ENCODE results near the gene OR56B4. TPM values are rescaled to one million over a fixed set of nuclear protein-coding genes. Genes with fewer than 3 reads are reported as not detected.

The OR56B4 gene
- total RNA-seq, 3 donors from 2014 or later (not counting 1 experiment from before 2014, with no cell fraction given) = not detected

- no peaks in the 10 kb centered on the region for H3K4me1 ChIP-seq (ENCODE audit: control insufficient read depth, insufficient read depth, low read length)
- peaks cover 0 to 10% of the 10 kb centered on the region in 2 donors for H3K27me3 Mint-ChIP-seq (ENCODE audit: low read depth in 2 of 2)
- no peak overlapping the region for H3K27ac Mint-ChIP-seq
- no peaks in the 10 kb centered on the region for H3K4me1 Mint-ChIP-seq
- DNase-seq (no peak), ATAC-seq (no peak)
- H3K36me3 ChIP-seq (ENCODE audit: control insufficient read depth, insufficient read depth, low read length) = no peaks in the 10 kb centered on the region
- intact Hi-C loops (cut with micrococcal nuclease) = no loop called here
- H3K9me3 ChIP-seq (ENCODE audit: control insufficient read depth, insufficient read depth, low read length) = no peaks in the 10 kb centered on the region
- H3K27ac ChIP-seq (ENCODE audit: low read length) = no peak overlapping the region
- H3K4me3 Mint-ChIP-seq = no peak overlapping the region
- WGBS (ENCODE audit: insufficient coverage) = 87% methylated on average over 7 of the region's 7 CpGs
- TF ChIP-seq CTCF (IDR thresholded peaks at IDR 0.05) = no peak
- H3K27me3 ChIP-seq (ENCODE audit: control insufficient read depth, insufficient read depth, low read length) = peaks cover 2% of the 10 kb centered on the region
- H3K4me3 ChIP-seq (ENCODE audit: low read length) = no peak overlapping the region
- H3K36me3 Mint-ChIP-seq = no peaks in the 10 kb centered on the region
- H3K9me3 Mint-ChIP-seq = no peaks in the 10 kb centered on the region
Measured at GRCh38 chr11:6156628-6157359, 49.3 kb downstream of the OR56B4 start.

Other genes starting within 250 kb of the OR56B4 start
- gene OR52E8, start 250.0 kb upstream of the OR56B4 start, total RNA-seq = not detected
- gene OR52E4, start 227.1 kb upstream of the OR56B4 start, total RNA-seq = not detected
- not detected for gene OR52E5, start 214.5 kb upstream of the OR56B4 start, total RNA-seq
- not detected for gene OR56A3, start 165.4 kb upstream of the OR56B4 start, total RNA-seq
- gene OR56A5, start 139.2 kb upstream of the OR56B4 start, total RNA-seq = under 1 TPM in 1 of 3 donors, not detected in 2; 0.41 TPM
- gene OR52L1, start 120.7 kb upstream of the OR56B4 start, total RNA-seq = under 1 TPM in 1 of 3 donors, not detected in 2; 0.35 TPM
- under 1 TPM; 0.09 to 0.13 (median 0.09) TPM for gene OR56A4, start 100.7 kb upstream of the OR56B4 start, total RNA-seq
- gene OR56A1, start 76.9 kb upstream of the OR56B4 start, total RNA-seq = under 1 TPM in 2 of 3 donors, not detected in 1; 0.05 to 0.16 TPM
- under 1 TPM in 1 of 3 donors, not detected in 2; 0.35 TPM for gene OR52B2, start 62.6 kb downstream of the OR56B4 start, total RNA-seq
- gene OR52W1, start 91.5 kb downstream of the OR56B4 start, total RNA-seq = not detected
- gene C11orf42, start 97.9 kb downstream of the OR56B4 start, total RNA-seq = not detected
- gene FHIP1B, start 127.0 kb downstream of the OR56B4 start, total RNA-seq = 10 to 100 TPM; 50.6 to 76.9 (median 58.4) TPM
- under 1 TPM; 0.35 to 0.50 (median 0.39) TPM for gene CNGA4, start 131.4 kb downstream of the OR56B4 start, total RNA-seq
- gene CCKBR, start 152.2 kb downstream of the OR56B4 start, total RNA-seq = not detected
- gene CAVIN3, start 212.8 kb downstream of the OR56B4 start, total RNA-seq = not detected